Loucy (cell line): ENCODE results near the gene MAGOHB.

Experiments
- H2AFZ ChIP-seq: fragments of 200-600 bp; sonication (generic); 2 replicates; pipeline ENCODE4 v1.6.0; 2016; ENCODE audit warnings: antibody characterized with exemption, mild to moderate bottlenecking, low read length, moderate library complexity
- H3F3A ChIP-seq: fragments of 200-600 bp; 2 replicates; pipeline ENCODE4 v1.6.0; 2016; ENCODE audit warnings: antibody characterized with exemption, low read depth, mild to moderate bottlenecking
- H3K27me3 ChIP-seq: fragments of 200-600 bp; sonication (generic); 2 replicates; pipeline ENCODE4 v1.6.1; 2014; ENCODE audit warnings: low read length, mild to moderate bottlenecking; ENCODE audit not compliant: insufficient read depth, poor library complexity, severe bottlenecking
- H3K36me3 ChIP-seq: fragments of 200-600 bp; sonication (generic); 2 replicates; pipeline ENCODE4 v1.6.1; 2016; ENCODE audit warnings: low read length; ENCODE audit not compliant: insufficient read depth
- H3K4me1 ChIP-seq: fragments of 200-600 bp; sonication (generic); 2 replicates; pipeline ENCODE4 v1.5.1; 2014; ENCODE audit warnings: low read length, mild to moderate bottlenecking; ENCODE audit not compliant: insufficient read depth, poor library complexity, severe bottlenecking
- H3K4me2 ChIP-seq: fragments of 200-600 bp; sonication (generic); 2 replicates; pipeline ENCODE4 v1.6.0; 2014; ENCODE audit warnings: antibody characterized with exemption, low read length, low read depth, mild to moderate bottlenecking; ENCODE audit not compliant: poor library complexity, severe bottlenecking
- H3K4me3 ChIP-seq: fragments of 200-600 bp; sonication (generic); 2 replicates; pipeline ENCODE4 v1.5.1; 2014; ENCODE audit warnings: low read length, mild to moderate bottlenecking, mixed read lengths; ENCODE audit not compliant: poor library complexity, severe bottlenecking
- H3K79me2 ChIP-seq: fragments of 200-600 bp; sonication (generic); 2 replicates; pipeline ENCODE4 v1.6.1; 2014; ENCODE audit warnings: low read length; ENCODE audit not compliant: insufficient read depth
- H3K9ac ChIP-seq: fragments of 200-600 bp; sonication (generic); 2 replicates; pipeline ENCODE4 v1.6.0; 2014; ENCODE audit warnings: mild to moderate bottlenecking, low read depth, low read length, moderate library complexity; ENCODE audit not compliant: poor library complexity, severe bottlenecking
- H3K9me2 ChIP-seq: fragments of 200-600 bp; sonication (generic); replicated peaks from 2 replicates; pipeline ENCODE4 v1.6.1; 2016; ENCODE audit warnings: low read depth, low read length, mixed read lengths
- H3K9me3 ChIP-seq: fragments of 200-600 bp; sonication (generic); 2 replicates; pipeline ENCODE4 v1.6.1; 2014; ENCODE audit warnings: mild to moderate bottlenecking, antibody characterized with exemption, low read length, low read depth; ENCODE audit not compliant: insufficient read depth
- H4K20me1 ChIP-seq: fragments of 200-600 bp; sonication (generic); 2 replicates; pipeline ENCODE4 v1.6.0; 2014; ENCODE audit warnings: antibody characterized with exemption, low read length, mild to moderate bottlenecking; ENCODE audit not compliant: insufficient read depth, poor library complexity, severe bottlenecking
- EZH2phosphoT487 ChIP-seq: fragments of 200-600 bp; IDR thresholded peaks from 2 replicates; pipeline ENCODE4 v1.6.1; 2018; ENCODE audit warnings: antibody characterized with exemption, mild to moderate bottlenecking, moderate library complexity, borderline replicate concordance
- TF ChIP-seq, protein P1 (sequence below): fragments of 200-600 bp; sonication (generic); conservative IDR thresholded peaks from 2 replicates; pipeline ENCODE4 v1.5.1; 2014; ENCODE audit warnings: mild to moderate bottlenecking, antibody characterized with exemption, low read length

Gene MAGOHB

DNA sequence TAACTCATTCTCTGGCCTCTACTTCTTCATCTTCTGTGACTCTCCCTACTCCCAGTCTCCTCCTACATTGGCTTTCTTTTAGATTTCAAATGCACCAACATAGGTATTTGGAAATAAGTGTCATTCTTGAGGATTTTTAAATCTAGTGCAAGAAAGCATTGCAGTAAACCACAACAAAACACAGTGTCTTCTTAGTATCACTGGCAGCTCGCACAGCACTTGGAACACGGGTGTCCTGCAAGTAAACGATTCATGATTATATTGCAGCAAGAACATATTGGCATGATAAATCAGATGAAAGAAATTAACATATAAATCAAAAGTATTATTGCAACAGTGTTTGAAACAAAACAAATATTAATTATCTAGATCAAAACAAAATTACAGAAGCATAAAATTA, 45.6 kb downstream of the MAGOHB start:
- H3K79me2 ChIP-seq: no peaks in the 10 kb centered on the region
- no peaks in the 10 kb centered on the region for H3K36me3 ChIP-seq
- H3K4me1 ChIP-seq: peaks cover 8% of the 10 kb centered on the region
- no peaks in the 10 kb centered on the region for H4K20me1 ChIP-seq
- no peak overlapping the region for H2AFZ ChIP-seq
- H3K4me3 ChIP-seq: no peak overlapping the region
- no peak for TF ChIP-seq EZH2phosphoT487
- TF ChIP-seq, protein P1, sequence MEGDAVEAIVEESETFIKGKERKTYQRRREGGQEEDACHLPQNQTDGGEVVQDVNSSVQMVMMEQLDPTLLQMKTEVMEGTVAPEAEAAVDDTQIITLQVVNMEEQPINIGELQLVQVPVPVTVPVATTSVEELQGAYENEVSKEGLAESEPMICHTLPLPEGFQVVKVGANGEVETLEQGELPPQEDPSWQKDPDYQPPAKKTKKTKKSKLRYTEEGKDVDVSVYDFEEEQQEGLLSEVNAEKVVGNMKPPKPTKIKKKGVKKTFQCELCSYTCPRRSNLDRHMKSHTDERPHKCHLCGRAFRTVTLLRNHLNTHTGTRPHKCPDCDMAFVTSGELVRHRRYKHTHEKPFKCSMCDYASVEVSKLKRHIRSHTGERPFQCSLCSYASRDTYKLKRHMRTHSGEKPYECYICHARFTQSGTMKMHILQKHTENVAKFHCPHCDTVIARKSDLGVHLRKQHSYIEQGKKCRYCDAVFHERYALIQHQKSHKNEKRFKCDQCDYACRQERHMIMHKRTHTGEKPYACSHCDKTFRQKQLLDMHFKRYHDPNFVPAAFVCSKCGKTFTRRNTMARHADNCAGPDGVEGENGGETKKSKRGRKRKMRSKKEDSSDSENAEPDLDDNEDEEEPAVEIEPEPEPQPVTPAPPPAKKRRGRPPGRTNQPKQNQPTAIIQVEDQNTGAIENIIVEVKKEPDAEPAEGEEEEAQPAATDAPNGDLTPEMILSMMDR: no peak
- no peak overlapping the region for H3K9ac ChIP-seq
- no peaks in the 10 kb centered on the region for H3F3A ChIP-seq
- H3K27me3 ChIP-seq: no peaks in the 10 kb centered on the region
- no peak overlapping the region for H3K4me2 ChIP-seq
- H3K9me3 ChIP-seq: no peaks in the 10 kb centered on the region
- H3K9me2 ChIP-seq: no peaks in the 10 kb centered on the region

DNA sequence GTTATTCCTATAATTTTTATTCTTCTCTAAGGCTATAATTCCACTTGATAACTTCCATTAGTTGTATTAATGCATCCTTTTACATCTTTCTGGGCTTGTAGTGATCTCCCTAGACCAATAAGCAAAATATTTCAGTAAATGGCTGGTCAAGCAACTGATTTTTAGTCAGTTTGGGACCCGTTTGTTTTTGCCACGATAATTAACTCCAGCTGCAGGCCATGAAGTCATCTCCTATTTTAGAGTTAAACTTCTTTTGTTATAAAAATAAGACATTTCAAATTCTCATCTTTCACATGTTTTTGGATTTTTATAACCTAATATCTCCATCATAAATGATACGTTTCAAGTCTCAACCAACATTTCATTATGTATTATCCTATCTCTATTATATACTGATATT, 49.4 kb downstream of the MAGOHB start:
- no peak for TF ChIP-seq EZH2phosphoT487
- TF ChIP-seq, protein P1: no peak
- no peak overlapping the region for H3K4me2 ChIP-seq
- H3K4me1 ChIP-seq: peaks cover 26% of the 10 kb centered on the region
- H3K36me3 ChIP-seq: no peaks in the 10 kb centered on the region
- H3K9me2 ChIP-seq: no peaks in the 10 kb centered on the region
- H3F3A ChIP-seq: no peaks in the 10 kb centered on the region
- H2AFZ ChIP-seq: no peak overlapping the region
- H3K4me3 ChIP-seq: no peak overlapping the region
- H3K79me2 ChIP-seq: no peaks in the 10 kb centered on the region
- no peaks in the 10 kb centered on the region for H3K9me3 ChIP-seq
- no peak overlapping the region for H3K9ac ChIP-seq
- no peaks in the 10 kb centered on the region for H4K20me1 ChIP-seq
- H3K27me3 ChIP-seq: no peaks in the 10 kb centered on the region

DNA sequence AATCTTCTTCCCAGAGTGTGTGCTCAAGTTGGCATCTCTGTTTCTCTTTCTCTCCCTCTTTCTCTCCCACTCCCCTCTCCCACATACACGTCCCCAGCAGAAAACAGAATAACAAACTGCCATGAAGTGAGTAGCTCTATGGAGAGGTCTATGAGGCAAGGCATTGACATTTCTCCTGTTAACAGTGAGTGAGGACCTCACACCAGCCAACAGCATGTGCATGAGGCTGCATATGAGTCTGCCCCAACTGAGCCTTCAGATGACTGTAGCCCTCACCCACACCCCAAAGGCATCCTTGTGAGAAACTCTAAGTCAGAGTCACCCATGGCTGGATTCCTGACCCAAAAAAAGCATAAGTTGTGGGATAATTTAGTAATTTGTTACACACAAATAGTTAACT, 50.4 kb downstream of the MAGOHB start:
- Histone ChIP-seq H3F3A (no peaks in the 10 kb centered on the region), H4K20me1 (no peaks in the 10 kb centered on the region), H2AFZ (no peak overlapping the region), H3K4me2 (no peak overlapping the region), H3K9me2 (no peaks in the 10 kb centered on the region), H3K9ac (no peak overlapping the region), H3K36me3 (no peaks in the 10 kb centered on the region), H3K27me3 (no peaks in the 10 kb centered on the region), H3K4me3 (no peak overlapping the region), H3K4me1 (peaks cover 35% of the 10 kb centered on the region), H3K9me3 (no peaks in the 10 kb centered on the region), H3K79me2 (no peaks in the 10 kb centered on the region)
- TF ChIP-seq, protein P1: no peak
- TF ChIP-seq EZH2phosphoT487: no peak
